Neural cell (in vitro differentiated cells): ENCODE data around the gene KLHDC1. TPM values are rescaled to one million over a fixed set of nuclear protein-coding genes. Genes with fewer than 3 reads are reported as not detected.

Source experiments
- H2AFZ ChIP-seq: fragments of 200-600, 300-800 bp; sonication (generic), shearing (Covaris generic); 2 replicates; pipeline ENCODE4 v1.6.0; 2014; ENCODE audit warnings: low read depth, mild to moderate bottlenecking, antibody characterized with exemption, low read length, moderate library complexity
- H3F3A ChIP-seq: fragments of 200-600 bp; shearing (Covaris generic); 2 replicates; pipeline ENCODE4 v1.6.1; 2016; ENCODE audit warnings: mild to moderate bottlenecking, moderate library complexity, mixed read lengths, antibody characterized with exemption, low read length; ENCODE audit not compliant: insufficient read depth, poor library complexity, severe bottlenecking
- H3K27ac ChIP-seq: fragments of 200-600, 300-800 bp; sonication (generic), shearing (Covaris generic); 2 replicates; pipeline ENCODE4 v1.5.1; 2014; ENCODE audit warnings: mild to moderate bottlenecking, low read length, moderate library complexity
- H3K27me3 ChIP-seq: fragments of 300-800, 200-600 bp; sonication (generic), shearing (Covaris generic); 2 replicates; pipeline ENCODE4 v1.6.0; 2014; ENCODE audit warnings: mild to moderate bottlenecking, low read depth, low read length, moderate library complexity; ENCODE audit not compliant: insufficient read depth
- H3K36me3 ChIP-seq: fragments of 300-800, 200-600 bp; sonication (generic), shearing (Covaris generic); 2 replicates; pipeline ENCODE4 v1.5.1; 2014; ENCODE audit warnings: mild to moderate bottlenecking, antibody characterized with exemption, low read length, moderate library complexity; ENCODE audit not compliant: insufficient read depth
- H3K4me2 ChIP-seq: fragments of 300-800, 200-600 bp; sonication (generic), shearing (Covaris generic); 2 replicates; pipeline ENCODE4 v1.6.0; 2014; ENCODE audit warnings: mild to moderate bottlenecking, low read length
- H3K4me3 ChIP-seq: fragments of 300-800, 200-600 bp; sonication (generic), shearing (Covaris generic); 2 replicates; pipeline ENCODE4 v1.5.1; 2014; ENCODE audit warnings: mild to moderate bottlenecking, low read length, moderate library complexity
- H3K79me2 ChIP-seq: fragments of 200-600 bp; shearing (Covaris generic); replicated peaks from 2 replicates; pipeline ENCODE4 v1.6.0; 2014; ENCODE audit warnings: mild to moderate bottlenecking, low read length, moderate library complexity; ENCODE audit not compliant: insufficient read depth
- H3K9ac ChIP-seq: fragments of 300-800, 200-600 bp; sonication (generic), shearing (Covaris generic); 2 replicates; pipeline ENCODE4 v1.6.1; 2016; ENCODE audit warnings: mild to moderate bottlenecking, low read length, mixed read lengths
- H3K9me2 ChIP-seq: fragments of 200-600 bp; shearing (Covaris generic); 2 replicates; pipeline ENCODE4 v1.6.1; 2016; ENCODE audit warnings: mild to moderate bottlenecking, low read length, mixed read lengths; ENCODE audit not compliant: insufficient read depth
- H3K9me3 ChIP-seq: fragments of 200-600, 300-800 bp; sonication (generic), shearing (Covaris generic); 2 replicates; pipeline ENCODE4 v1.6.1; 2016; ENCODE audit warnings: mild to moderate bottlenecking, mixed run types, low read length, moderate library complexity, mixed read lengths
- H4K20me1 ChIP-seq: fragments of 200-600 bp; shearing (Covaris generic); 2 replicates; pipeline ENCODE4 v1.6.1; 2016; ENCODE audit warnings: mild to moderate bottlenecking, mixed run types; ENCODE audit not compliant: insufficient read depth
- EP300 ChIP-seq: fragments of 450-650 bp; conservative IDR thresholded peaks from 2 replicates; pipeline ENCODE4 v1.6.1; 2014; ENCODE audit warnings: antibody characterized with exemption, mild to moderate bottlenecking, moderate library complexity; ENCODE audit not compliant: poor library complexity, severe bottlenecking
- EZH2 ChIP-seq: fragments of 200-600, 300-800 bp; shearing (Covaris generic), sonication (generic); IDR thresholded peaks from 2 replicates; pipeline ENCODE4 v1.6.1; 2014; ENCODE audit warnings: antibody characterized with exemption, low read length, borderline replicate concordance, mild to moderate bottlenecking; ENCODE audit not compliant: insufficient read depth, poor library complexity, severe bottlenecking
- MXI1 ChIP-seq: fragments of 450-650 bp; conservative IDR thresholded peaks from 2 replicates; pipeline ENCODE4 v1.6.1; 2014; ENCODE audit warnings: antibody characterized with exemption, mild to moderate bottlenecking; ENCODE audit not compliant: poor library complexity, severe bottlenecking
- POLR2AphosphoS5 ChIP-seq: IDR thresholded peaks from 2 replicates; pipeline ENCODE4 v1.6.1; 2012
- RAD21 ChIP-seq: fragments of 450-650 bp; conservative IDR thresholded peaks from 2 replicates; pipeline ENCODE4 v1.6.1; 2014; ENCODE audit warnings: antibody characterized with exemption, mild to moderate bottlenecking, moderate library complexity
- SMC3 ChIP-seq: fragments of 450-650 bp; conservative IDR thresholded peaks from 2 replicates; pipeline ENCODE4 v1.6.1; 2014; ENCODE audit warnings: antibody characterized with exemption, mild to moderate bottlenecking, moderate library complexity; ENCODE audit not compliant: poor library complexity
- TAF1 ChIP-seq: IDR thresholded peaks from 2 replicates; pipeline ENCODE4 v1.6.1; 2012; ENCODE audit warnings: low read depth
- polyA plus RNA-seq: library from polyadenylated mRNA; depleted of rRNA; stranded (reverse); fragments of >200 nt; gene quantifications from 2 replicates; pipeline ENCODE4 v1.2.3, GENCODE V29; 2014
- TF ChIP-seq, protein P1 (sequence below): IDR thresholded peaks from 2 replicates; pipeline ENCODE4 v1.6.1; 2012; ENCODE audit warnings: borderline replicate concordance
- TF ChIP-seq, protein P2 (sequence below): fragments of 450-650 bp; IDR thresholded peaks from 2 replicates; pipeline ENCODE4 v1.5.1; 2014; ENCODE audit warnings: antibody characterized with exemption, mild to moderate bottlenecking, moderate library complexity; ENCODE audit not compliant: poor library complexity, severe bottlenecking

The KLHDC1 gene
- polyA plus RNA-seq, 1 donor from 2014 or later = 6.5 TPM

DNA sequence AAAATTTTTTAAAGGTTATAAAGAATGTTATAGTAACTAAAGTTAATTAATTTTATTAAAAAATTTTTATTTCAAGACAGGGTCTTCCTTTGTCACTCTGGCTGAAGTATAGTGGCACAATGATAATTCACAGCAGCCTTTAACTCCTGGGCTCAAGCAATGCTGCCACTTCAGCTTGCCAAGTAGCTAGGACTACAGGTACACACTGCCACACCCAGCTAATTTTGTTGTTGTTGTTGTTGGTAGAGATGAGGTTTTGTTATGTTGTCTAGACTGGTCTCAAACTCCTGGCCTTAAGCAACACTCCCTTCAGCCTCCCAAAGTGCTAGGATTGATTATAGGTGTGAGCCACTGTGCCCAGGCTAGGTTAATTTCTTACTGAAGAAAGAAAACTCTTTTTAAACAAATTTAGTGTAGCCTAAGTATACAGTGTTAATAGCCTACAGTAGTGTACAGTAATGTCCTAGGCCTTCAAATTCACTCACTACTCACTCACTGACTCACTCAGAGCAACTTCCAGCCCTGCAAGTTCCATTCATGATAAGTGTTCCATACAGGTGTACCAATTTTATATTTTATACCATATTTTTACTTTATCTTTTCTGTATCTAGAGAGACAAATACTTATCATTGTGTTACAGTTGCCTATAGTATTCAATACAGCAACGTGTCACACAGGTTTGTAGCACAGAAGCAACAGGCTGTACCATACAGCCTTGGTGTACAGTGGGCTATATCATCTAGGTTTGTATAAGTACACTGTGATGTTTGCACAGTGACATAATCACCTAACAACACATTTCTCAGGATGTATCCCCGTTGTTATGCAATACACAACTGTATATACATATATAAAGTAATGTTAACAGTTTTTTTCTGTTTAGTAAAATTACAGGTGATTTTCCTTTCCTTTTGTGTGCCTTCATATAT lies 33.1 kb upstream of the KLHDC1 start:
- H3K36me3 ChIP-seq = no peaks in the 10 kb centered on the region
- H3K79me2 ChIP-seq = no peaks in the 10 kb centered on the region
- H3K9me2 ChIP-seq = no peaks in the 10 kb centered on the region
- no peaks in the 10 kb centered on the region for H3F3A ChIP-seq
- no peak overlapping the region for H3K9ac ChIP-seq
- TF ChIP-seq MXI1 = no peak
- TF ChIP-seq POLR2AphosphoS5 = no peak
- no peak for TF ChIP-seq EZH2
- TF ChIP-seq, protein P1, sequence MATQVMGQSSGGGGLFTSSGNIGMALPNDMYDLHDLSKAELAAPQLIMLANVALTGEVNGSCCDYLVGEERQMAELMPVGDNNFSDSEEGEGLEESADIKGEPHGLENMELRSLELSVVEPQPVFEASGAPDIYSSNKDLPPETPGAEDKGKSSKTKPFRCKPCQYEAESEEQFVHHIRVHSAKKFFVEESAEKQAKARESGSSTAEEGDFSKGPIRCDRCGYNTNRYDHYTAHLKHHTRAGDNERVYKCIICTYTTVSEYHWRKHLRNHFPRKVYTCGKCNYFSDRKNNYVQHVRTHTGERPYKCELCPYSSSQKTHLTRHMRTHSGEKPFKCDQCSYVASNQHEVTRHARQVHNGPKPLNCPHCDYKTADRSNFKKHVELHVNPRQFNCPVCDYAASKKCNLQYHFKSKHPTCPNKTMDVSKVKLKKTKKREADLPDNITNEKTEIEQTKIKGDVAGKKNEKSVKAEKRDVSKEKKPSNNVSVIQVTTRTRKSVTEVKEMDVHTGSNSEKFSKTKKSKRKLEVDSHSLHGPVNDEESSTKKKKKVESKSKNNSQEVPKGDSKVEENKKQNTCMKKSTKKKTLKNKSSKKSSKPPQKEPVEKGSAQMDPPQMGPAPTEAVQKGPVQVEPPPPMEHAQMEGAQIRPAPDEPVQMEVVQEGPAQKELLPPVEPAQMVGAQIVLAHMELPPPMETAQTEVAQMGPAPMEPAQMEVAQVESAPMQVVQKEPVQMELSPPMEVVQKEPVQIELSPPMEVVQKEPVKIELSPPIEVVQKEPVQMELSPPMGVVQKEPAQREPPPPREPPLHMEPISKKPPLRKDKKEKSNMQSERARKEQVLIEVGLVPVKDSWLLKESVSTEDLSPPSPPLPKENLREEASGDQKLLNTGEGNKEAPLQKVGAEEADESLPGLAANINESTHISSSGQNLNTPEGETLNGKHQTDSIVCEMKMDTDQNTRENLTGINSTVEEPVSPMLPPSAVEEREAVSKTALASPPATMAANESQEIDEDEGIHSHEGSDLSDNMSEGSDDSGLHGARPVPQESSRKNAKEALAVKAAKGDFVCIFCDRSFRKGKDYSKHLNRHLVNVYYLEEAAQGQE = no peak
- no peak for TF ChIP-seq EP300
- no peak for TF ChIP-seq TAF1
- TF ChIP-seq RAD21 = no peak
- no peak for TF ChIP-seq SMC3
- TF ChIP-seq, protein P2, sequence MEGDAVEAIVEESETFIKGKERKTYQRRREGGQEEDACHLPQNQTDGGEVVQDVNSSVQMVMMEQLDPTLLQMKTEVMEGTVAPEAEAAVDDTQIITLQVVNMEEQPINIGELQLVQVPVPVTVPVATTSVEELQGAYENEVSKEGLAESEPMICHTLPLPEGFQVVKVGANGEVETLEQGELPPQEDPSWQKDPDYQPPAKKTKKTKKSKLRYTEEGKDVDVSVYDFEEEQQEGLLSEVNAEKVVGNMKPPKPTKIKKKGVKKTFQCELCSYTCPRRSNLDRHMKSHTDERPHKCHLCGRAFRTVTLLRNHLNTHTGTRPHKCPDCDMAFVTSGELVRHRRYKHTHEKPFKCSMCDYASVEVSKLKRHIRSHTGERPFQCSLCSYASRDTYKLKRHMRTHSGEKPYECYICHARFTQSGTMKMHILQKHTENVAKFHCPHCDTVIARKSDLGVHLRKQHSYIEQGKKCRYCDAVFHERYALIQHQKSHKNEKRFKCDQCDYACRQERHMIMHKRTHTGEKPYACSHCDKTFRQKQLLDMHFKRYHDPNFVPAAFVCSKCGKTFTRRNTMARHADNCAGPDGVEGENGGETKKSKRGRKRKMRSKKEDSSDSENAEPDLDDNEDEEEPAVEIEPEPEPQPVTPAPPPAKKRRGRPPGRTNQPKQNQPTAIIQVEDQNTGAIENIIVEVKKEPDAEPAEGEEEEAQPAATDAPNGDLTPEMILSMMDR = no peak
- no peak overlapping the region for H3K27ac ChIP-seq
- H2AFZ ChIP-seq = no peak overlapping the region
- H4K20me1 ChIP-seq = no peaks in the 10 kb centered on the region
- H3K27me3 ChIP-seq = no peaks in the 10 kb centered on the region
- H3K4me2 ChIP-seq = no peak overlapping the region
- no peak overlapping the region for H3K4me3 ChIP-seq
- no peaks in the 10 kb centered on the region for H3K9me3 ChIP-seq

DNA sequence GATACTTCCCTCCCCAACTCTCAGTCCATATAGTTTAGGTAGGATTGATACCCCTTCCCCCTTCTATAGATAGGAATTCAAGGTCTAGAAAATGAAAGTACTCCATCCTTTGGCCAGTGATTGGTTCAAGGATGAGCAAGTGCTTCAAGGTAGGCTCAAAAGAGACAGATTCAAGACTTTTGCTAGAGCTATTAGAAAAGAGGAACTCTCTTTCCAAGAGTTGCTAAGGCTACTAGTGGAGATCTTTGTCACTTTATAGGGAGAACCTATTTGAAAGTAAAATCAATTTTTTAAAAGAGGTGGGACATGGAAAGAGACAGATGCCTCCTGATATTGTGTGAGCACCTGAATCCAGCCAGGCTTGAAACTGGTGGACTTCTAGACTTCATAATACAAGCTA lies 22.4 kb upstream of the KLHDC1 start:
- TF ChIP-seq, protein P2 = no peak
- no peak for TF ChIP-seq EP300
- TF ChIP-seq POLR2AphosphoS5 = no peak
- no peak for TF ChIP-seq MXI1
- TF ChIP-seq RAD21 = no peak
- no peak for TF ChIP-seq EZH2
- TF ChIP-seq, protein P1 = no peak
- no peak for TF ChIP-seq TAF1
- Histone ChIP-seq H2AFZ (no peak overlapping the region), H4K20me1 (no peaks in the 10 kb centered on the region), H3K79me2 (no peaks in the 10 kb centered on the region), H3K4me3 (no peak overlapping the region), H3K4me2 (no peak overlapping the region), H3F3A (no peaks in the 10 kb centered on the region), H3K9ac (no peak overlapping the region), H3K9me2 (no peaks in the 10 kb centered on the region), H3K36me3 (no peaks in the 10 kb centered on the region), H3K9me3 (no peaks in the 10 kb centered on the region), H3K27ac (no peak overlapping the region), H3K27me3 (no peaks in the 10 kb centered on the region)
